GM10248 (cell line): Measurements from ENCODE around the gene LOX.

Experiments
- CTCF ChIA-PET: fragments of 300-600 bp; sonication (Branson Sonifier 250); formaldehyde crosslinking; extraction: SDS; loops from one replicate; lab custom pipeline; 2021; ENCODE audit warnings: antibody characterized with exemption; lab: Yijun Ruan, JAX
- POLR2A ChIA-PET: fragments of 350-650 bp; sonication (Branson Sonifier 250); formaldehyde crosslinking; extraction: SDS; loops from one replicate; lab custom pipeline; 2020; ENCODE audit warnings: antibody characterized with exemption; lab: Yijun Ruan, JAX
- DNase-seq: peaks from one replicate; pipeline ENCODE4 v3.0.0; 2012; ENCODE audit errors: extremely low spot score
- TF ChIP-seq, protein P1 (sequence below): IDR thresholded peaks from 2 replicates; pipeline ENCODE4 v1.5.1; 2012; ENCODE audit warnings: mild to moderate bottlenecking, low read depth; ENCODE audit errors: extremely low read depth, missing control alignments, control extremely low read depth

Gene LOX

DNA sequence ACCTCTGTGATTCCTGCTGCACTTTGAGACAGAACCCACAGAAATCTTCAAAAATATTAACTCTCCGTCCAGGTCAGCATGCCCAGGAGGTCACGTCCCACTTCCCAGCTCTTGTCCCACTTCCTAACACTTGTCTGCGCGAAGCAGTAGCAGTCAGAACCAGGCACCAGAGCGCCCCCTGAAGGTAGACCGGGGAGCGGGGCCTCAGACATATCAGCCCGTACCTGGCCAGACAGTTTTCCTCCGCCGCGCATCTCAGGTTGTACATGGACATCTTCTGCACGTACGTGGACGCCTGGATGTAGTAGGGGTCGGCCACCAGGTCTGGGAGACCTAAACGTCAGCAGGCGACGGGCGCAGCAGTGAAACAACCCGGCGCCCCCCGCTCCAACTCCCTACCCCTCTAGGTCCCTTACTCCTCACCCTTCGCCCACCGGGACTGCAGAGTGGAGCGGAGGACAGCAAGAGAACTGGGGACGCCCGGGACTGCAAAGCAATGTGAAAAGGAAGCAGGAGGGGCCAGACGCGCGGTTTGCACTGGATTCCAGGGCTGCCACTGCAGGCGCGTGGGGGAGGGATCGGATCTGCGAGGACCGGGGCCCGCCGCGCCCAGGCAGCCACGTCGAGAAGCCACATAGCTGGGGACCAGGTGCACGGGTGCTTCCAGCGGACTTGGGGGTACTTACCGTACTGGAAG is 1.2 kb downstream of the LOX start:
- DNase-seq: peak; percentile 58
- TF ChIP-seq, protein P1, sequence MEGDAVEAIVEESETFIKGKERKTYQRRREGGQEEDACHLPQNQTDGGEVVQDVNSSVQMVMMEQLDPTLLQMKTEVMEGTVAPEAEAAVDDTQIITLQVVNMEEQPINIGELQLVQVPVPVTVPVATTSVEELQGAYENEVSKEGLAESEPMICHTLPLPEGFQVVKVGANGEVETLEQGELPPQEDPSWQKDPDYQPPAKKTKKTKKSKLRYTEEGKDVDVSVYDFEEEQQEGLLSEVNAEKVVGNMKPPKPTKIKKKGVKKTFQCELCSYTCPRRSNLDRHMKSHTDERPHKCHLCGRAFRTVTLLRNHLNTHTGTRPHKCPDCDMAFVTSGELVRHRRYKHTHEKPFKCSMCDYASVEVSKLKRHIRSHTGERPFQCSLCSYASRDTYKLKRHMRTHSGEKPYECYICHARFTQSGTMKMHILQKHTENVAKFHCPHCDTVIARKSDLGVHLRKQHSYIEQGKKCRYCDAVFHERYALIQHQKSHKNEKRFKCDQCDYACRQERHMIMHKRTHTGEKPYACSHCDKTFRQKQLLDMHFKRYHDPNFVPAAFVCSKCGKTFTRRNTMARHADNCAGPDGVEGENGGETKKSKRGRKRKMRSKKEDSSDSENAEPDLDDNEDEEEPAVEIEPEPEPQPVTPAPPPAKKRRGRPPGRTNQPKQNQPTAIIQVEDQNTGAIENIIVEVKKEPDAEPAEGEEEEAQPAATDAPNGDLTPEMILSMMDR: peak; percentile 83
- POLR2A ChIA-PET: no interaction called here
- CTCF ChIA-PET: interaction anchor here (0.6 to 2.4 kb wide), 11 partner anchors 14 to 116 kb away, joined by 3 to 10 read pairs (median 3); no protein-coding TSS in a partner anchor

- POLR2A ChIA-PET: no interaction called here
- CTCF ChIA-PET: interaction anchor here (0.6 to 2.4 kb wide), 12 partner anchors 13 to 282 kb away, joined by 3 to 10 read pairs (median 3); no protein-coding TSS in a partner anchor
- DNase-seq: no peak
- TF ChIP-seq, protein P1: no peak
Measured at GRCh38 chr5:122076050-122076461, 2.0 kb downstream of the LOX start.

DNA sequence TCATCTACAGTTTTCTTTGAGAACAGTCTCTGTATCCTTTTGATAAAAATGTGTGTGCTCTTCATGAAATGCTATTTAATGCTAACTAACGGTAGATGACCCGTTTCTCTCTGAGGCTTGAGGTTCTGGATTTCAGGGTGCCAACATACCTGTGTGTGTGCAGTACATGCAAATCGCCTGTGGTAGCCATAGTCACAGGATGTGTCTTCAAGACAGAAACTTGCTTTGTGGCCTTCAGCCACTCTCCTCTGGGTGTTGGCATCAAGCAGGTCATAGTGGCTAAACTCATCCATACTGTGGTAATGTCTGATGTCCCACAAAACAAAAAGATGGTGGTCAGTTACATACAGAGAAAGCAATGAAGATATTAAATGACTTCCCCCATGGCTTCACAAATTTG is 4.2 kb downstream of the LOX start:
- ChIA-PET CTCF (no interaction called here), POLR2A (no interaction called here)
- TF ChIP-seq, protein P1: no peak
- DNase-seq: no peak

- ChIA-PET POLR2A (no interaction called here), CTCF (no interaction called here)
Measured at GRCh38 chr5:122073018-122073417, 5.0 kb downstream of the LOX start.

GRCh38 chr5:122067390-122067789 is 10.7 kb downstream of the LOX start:
- DNase-seq: no peak

More at GRCh38 chr5:122073018-122073417, 5.0 kb downstream of the LOX start:
- no peak for DNase-seq
- TF ChIP-seq, protein P1: no peak

GRCh38 chr5:122064992-122065391 is 13.1 kb downstream of the LOX start:
- no peak for DNase-seq
- TF ChIP-seq, protein P1: no peak
- ChIA-PET POLR2A (no interaction called here), CTCF (interaction anchor here (1.2 kb wide), 2 partner anchors 16 to 17 kb away, joined by 3 read pairs; no protein-coding TSS in a partner anchor)

More at GRCh38 chr5:122067390-122067789, 10.7 kb downstream of the LOX start:
- TF ChIP-seq, protein P1: no peak
- ChIA-PET CTCF (no interaction called here), POLR2A (no interaction called here)
